GM12865 (cell line): Measurements from ENCODE around the gene DLG2.
"Not testable (repeated sequence)": the region's sequence is repeated elsewhere in the genome, so short reads cannot be mapped to it uniquely, and the experiment has no call there.

Experiments used
- DNase-seq: peaks from one replicate; pipeline ENCODE4 v3.0.0; 2010; ENCODE audit warnings: low read depth
- H3K4me3 ChIP-seq: 2 replicates; pipeline ENCODE4 v1.5.1; 2011; ENCODE audit warnings: mild to moderate bottlenecking, low read depth, low read length, control low read depth
- CTCF ChIP-seq: IDR thresholded peaks from 2 replicates; pipeline ENCODE4 v1.5.1; 2011; ENCODE audit warnings: low read length, control low read depth, low read depth, inconsistent platforms; ENCODE audit not compliant: insufficient read depth; ENCODE audit errors: missing control alignments

The DLG2 gene

GRCh38 chr11:85299258-85299942, 327.7 kb downstream of the DLG2 start:
- no peak overlapping the region for H3K4me3 ChIP-seq
- no peak for DNase-seq

GRCh38 chr11:85295694-85296271, 331.4 kb downstream of the DLG2 start:
- no peak for TF ChIP-seq CTCF

More at GRCh38 chr11:85299258-85299942, 327.7 kb downstream of the DLG2 start:
- no peak for TF ChIP-seq CTCF

GRCh38 chr11:85281550-85281949, 345.6 kb downstream of the DLG2 start:
- no peak for DNase-seq
- H3K4me3 ChIP-seq: no peak overlapping the region
- no peak for TF ChIP-seq CTCF

More at GRCh38 chr11:85295694-85296271, 331.4 kb downstream of the DLG2 start:
- H3K4me3 ChIP-seq: no peak overlapping the region
- no peak for DNase-seq

- H3K4me3 ChIP-seq: no peak overlapping the region
- TF ChIP-seq CTCF: no peak
- no peak for DNase-seq
These were observed 347.9 kb downstream of the DLG2 start for GRCh38 chr11:85279267-85279666.

GRCh38 chr11:85277693-85278092, 349.5 kb downstream of the DLG2 start:
- no peak for TF ChIP-seq CTCF
- DNase-seq: no peak
- no peak overlapping the region for H3K4me3 ChIP-seq

- H3K4me3 ChIP-seq: no peak overlapping the region
- no peak for DNase-seq
- no peak for TF ChIP-seq CTCF
These were observed 350.8 kb downstream of the DLG2 start for GRCh38 chr11:85276332-85276731.

GRCh38 chr11:85270315-85270714, 356.8 kb downstream of the DLG2 start:
- H3K4me3 ChIP-seq, DNase-seq: not testable (repeated sequence)
